Cardiac ventricle fibroblast (primary cell): Measurements from ENCODE around the gene ATG5. TPM values are rescaled to one million over a fixed set of nuclear protein-coding genes. Genes with fewer than 3 reads are reported as not detected.

Experiments
- total RNA-seq: library from RNA; depleted of rRNA; stranded (reverse); fragments of >200 nt; gene quantifications from 2 replicates; pipeline ENCODE4 v1.2.3, GENCODE V29; 2015

Gene ATG5
- total RNA-seq = 13.7 and 16.5 TPM in 2 replicates

GRCh38 chr6:106325336-106326178, at the start of gene ATG5:
Gene ATG5 (minus strand): TSS chr6:106325760. CDS start chr6:106316208, 9,552 bp downstream.

GRCh38 chr6:106360410-106360988, 34.9 kb upstream of the ATG5 start, which contains the start of gene CRYBG1:
Gene CRYBG1 (plus strand): TSS chr6:106360717. CDS start chr6:106360909, 192 bp downstream.

Other genes starting within 250 kb of the ATG5 start
- gene PRDM1, start 239.4 kb downstream of the ATG5 start, total RNA-seq = 0.62 and 3.1 TPM in 2 replicates
- 12.3 and 13.0 TPM in 2 replicates for gene CRYBG1, start 35.0 kb upstream of the ATG5 start, total RNA-seq